Measurements from ENCODE around the gene MAB21L4. TPM values are rescaled to one million over a fixed set of nuclear protein-coding genes. Genes with fewer than 3 reads are reported as not detected.

Gene MAB21L4
- polyA plus RNA-seq, 1 of the 3 experiments (the other 2 are of a cell fraction): not detected

DNA sequence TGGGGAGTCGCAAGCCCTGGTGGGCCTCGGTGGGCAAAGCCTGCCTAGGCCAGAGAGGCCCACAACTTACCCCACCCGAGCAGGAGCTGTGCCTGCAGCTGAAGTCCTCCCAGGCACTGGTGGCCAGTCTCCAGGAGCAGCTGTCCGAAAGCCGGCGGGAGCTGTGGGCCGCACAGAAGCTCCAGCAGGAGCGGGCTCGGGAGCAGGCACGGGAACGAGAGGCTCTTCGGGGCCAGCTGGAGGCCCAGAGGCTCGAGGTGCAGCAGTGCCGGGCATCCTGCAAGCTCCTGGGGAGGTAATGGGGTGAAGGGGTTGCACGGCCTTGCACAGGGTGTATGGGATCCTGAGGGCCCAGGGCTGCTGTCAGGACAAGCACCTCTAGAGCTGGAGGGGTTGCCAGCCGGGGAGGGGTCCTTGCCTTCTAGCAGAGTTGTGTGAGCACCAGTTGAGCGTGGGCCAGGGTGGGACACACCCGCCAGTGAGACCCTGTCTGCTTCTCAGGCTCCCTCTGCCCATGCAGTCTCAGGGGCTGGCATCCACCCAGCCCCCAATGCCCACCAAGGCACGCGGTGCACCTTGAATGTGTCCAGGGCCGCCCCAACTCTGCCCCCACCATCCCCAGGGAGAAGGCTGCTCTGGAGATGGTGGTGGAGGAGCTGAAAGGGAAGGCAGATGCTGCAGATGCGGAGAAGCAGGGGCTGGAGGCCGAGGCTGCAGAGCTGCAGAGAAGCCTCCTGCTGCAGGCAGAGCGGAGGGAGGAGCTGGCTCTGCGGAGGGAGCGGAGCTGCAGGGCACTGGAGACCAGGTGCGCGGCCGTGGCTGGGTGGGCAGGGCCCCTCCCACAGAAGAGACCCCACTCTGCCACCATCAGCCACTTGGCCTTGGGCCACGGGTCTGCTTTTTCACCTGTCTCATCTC, 37.4 kb upstream of the MAB21L4 start:
- ChIA-PET POLR2A (no interaction called here), CTCF (interaction anchor here (0.9 to 1.9 kb wide), 2 partner anchors 19 to 50 kb away, joined by 3 to 6 read pairs; no protein-coding TSS in a partner anchor)
- 78% methylated on average over 17 of the region's 30 CpGs for WGBS (ENCODE audit: low lambda C conversion rate)
- Histone ChIP-seq H3K9me2 (no peaks in the 10 kb centered on the region), H3K9ac (no peak overlapping the region), H3K4me1 (ENCODE audit: control insufficient read depth in 1 of 2, insufficient read depth in 2 of 2, low read depth in 1 of 2, low read length in 1 of 2) (peaks cover 0 to 4% of the 10 kb centered on the region in 2 experiments; a peak in 1 of 4 replicates), H3K36me3 (replicated peaks in 1 of 2; ENCODE audit: control insufficient read depth in 1 of 2, insufficient read depth in 2 of 2, low read length in 1 of 2) (no peaks in the 10 kb centered on the region), H2AFZ (ENCODE audit: low read depth) (no peak overlapping the region), H3K79me2 (ENCODE audit: insufficient read depth) (no peaks in the 10 kb centered on the region), H3K4me3 (ENCODE audit: low read depth in 2 of 2, low read length in 1 of 2) (no peak overlapping the region), H4K20me1 (ENCODE audit: insufficient read depth) (no peaks in the 10 kb centered on the region), H3K27ac (ENCODE audit: low read depth in 2 of 2, low read length in 1 of 2) (no peak overlapping the region), H3K27me3 (ENCODE audit: insufficient read depth) (no peaks in the 10 kb centered on the region; the same call in 1 of the 2 replicates), H3K9me3 (no peaks in the 10 kb centered on the region), H3F3A (replicated peaks; ENCODE audit: insufficient read depth) (no peaks in the 10 kb centered on the region), H3K4me2 (no peak overlapping the region)
- DNase-seq: peak; percentile 16
- no peak for TF ChIP-seq TEAD4 (IDR thresholded peaks at IDR 0.05; ENCODE audit: borderline replicate concordance, insufficient read depth)
- TF ChIP-seq EZH2phosphoT487 (IDR thresholded peaks at IDR 0.05; ENCODE audit: borderline replicate concordance, low read depth): no peak
- no peak for TF ChIP-seq RCOR1 (IDR thresholded peaks at IDR 0.05; ENCODE audit: low read length)
- no peak for TF ChIP-seq JUND (IDR thresholded peaks at IDR 0.05)
- TF ChIP-seq, protein P1, sequence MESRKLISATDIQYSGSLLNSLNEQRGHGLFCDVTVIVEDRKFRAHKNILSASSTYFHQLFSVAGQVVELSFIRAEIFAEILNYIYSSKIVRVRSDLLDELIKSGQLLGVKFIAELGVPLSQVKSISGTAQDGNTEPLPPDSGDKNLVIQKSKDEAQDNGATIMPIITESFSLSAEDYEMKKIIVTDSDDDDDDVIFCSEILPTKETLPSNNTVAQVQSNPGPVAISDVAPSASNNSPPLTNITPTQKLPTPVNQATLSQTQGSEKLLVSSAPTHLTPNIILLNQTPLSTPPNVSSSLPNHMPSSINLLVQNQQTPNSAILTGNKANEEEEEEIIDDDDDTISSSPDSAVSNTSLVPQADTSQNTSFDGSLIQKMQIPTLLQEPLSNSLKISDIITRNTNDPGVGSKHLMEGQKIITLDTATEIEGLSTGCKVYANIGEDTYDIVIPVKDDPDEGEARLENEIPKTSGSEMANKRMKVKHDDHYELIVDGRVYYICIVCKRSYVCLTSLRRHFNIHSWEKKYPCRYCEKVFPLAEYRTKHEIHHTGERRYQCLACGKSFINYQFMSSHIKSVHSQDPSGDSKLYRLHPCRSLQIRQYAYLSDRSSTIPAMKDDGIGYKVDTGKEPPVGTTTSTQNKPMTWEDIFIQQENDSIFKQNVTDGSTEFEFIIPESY (IDR thresholded peaks at IDR 0.05; ENCODE audit: borderline replicate concordance, low read depth): no peak
- no peak for TF ChIP-seq SIN3A (IDR thresholded peaks at IDR 0.05; ENCODE audit: borderline replicate concordance, low read depth, low read length)
- TF ChIP-seq RFX5 (IDR thresholded peaks at IDR 0.05; ENCODE audit: low read length): no peak
- TF ChIP-seq, protein P2, sequence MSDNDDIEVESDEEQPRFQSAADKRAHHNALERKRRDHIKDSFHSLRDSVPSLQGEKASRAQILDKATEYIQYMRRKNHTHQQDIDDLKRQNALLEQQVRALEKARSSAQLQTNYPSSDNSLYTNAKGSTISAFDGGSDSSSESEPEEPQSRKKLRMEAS (IDR thresholded peaks at IDR 0.05; ENCODE audit: low read depth): no peak
- TF ChIP-seq RAD21 (IDR thresholded peaks at IDR 0.05; ENCODE audit: low read length): no peak
- TF ChIP-seq, protein P3, sequence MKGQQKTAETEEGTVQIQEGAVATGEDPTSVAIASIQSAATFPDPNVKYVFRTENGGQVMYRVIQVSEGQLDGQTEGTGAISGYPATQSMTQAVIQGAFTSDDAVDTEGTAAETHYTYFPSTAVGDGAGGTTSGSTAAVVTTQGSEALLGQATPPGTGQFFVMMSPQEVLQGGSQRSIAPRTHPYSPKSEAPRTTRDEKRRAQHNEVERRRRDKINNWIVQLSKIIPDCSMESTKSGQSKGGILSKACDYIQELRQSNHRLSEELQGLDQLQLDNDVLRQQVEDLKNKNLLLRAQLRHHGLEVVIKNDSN (IDR thresholded peaks at IDR 0.05; ENCODE audit: borderline replicate concordance, low read depth): no peak
- no peak for TF ChIP-seq NRF1 (IDR thresholded peaks at IDR 0.05; ENCODE audit: low read depth, low read length)
- TF ChIP-seq CHD2 (IDR thresholded peaks at IDR 0.05; ENCODE audit: low read length, partially characterized antibody): no peak
- no peak for TF ChIP-seq FOXJ3 (CRISPR knock-in tag; IDR thresholded peaks at IDR 0.05)
- TF ChIP-seq TCF12 (IDR thresholded peaks at IDR 0.05): no peak
- no peak for TF ChIP-seq GABPA (IDR thresholded peaks at IDR 0.05; ENCODE audit: low read depth)
- TF ChIP-seq NFIC (IDR thresholded peaks at IDR 0.05; ENCODE audit: borderline replicate concordance): no peak
- no peak for TF ChIP-seq RXRA (IDR thresholded peaks at IDR 0.05; ENCODE audit: borderline replicate concordance, low read depth)
- no peak for TF ChIP-seq EP300 (IDR thresholded peaks at IDR 0.05; ENCODE audit: borderline replicate concordance in 1 of 2, low read depth in 1 of 2, low read length in 1 of 2)
- TF ChIP-seq, protein P4, sequence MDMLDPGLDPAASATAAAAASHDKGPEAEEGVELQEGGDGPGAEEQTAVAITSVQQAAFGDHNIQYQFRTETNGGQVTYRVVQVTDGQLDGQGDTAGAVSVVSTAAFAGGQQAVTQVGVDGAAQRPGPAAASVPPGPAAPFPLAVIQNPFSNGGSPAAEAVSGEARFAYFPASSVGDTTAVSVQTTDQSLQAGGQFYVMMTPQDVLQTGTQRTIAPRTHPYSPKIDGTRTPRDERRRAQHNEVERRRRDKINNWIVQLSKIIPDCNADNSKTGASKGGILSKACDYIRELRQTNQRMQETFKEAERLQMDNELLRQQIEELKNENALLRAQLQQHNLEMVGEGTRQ (IDR thresholded peaks at IDR 0.05; ENCODE audit: borderline replicate concordance, low read depth, low read length): no peak
- TF ChIP-seq, protein P5, sequence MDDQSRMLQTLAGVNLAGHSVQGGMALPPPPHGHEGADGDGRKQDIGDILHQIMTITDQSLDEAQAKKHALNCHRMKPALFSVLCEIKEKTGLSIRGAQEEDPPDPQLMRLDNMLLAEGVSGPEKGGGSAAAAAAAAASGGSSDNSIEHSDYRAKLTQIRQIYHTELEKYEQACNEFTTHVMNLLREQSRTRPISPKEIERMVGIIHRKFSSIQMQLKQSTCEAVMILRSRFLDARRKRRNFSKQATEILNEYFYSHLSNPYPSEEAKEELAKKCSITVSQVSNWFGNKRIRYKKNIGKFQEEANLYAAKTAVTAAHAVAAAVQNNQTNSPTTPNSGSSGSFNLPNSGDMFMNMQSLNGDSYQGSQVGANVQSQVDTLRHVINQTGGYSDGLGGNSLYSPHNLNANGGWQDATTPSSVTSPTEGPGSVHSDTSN (IDR thresholded peaks at IDR 0.05): no peak
